Measurements from ENCODE around the gene LYPD6.
"Not testable (repeated sequence)": the region's sequence is repeated elsewhere in the genome, so short reads cannot be mapped to it uniquely, and the experiment has no call there.

LYPD6 gene

DNA sequence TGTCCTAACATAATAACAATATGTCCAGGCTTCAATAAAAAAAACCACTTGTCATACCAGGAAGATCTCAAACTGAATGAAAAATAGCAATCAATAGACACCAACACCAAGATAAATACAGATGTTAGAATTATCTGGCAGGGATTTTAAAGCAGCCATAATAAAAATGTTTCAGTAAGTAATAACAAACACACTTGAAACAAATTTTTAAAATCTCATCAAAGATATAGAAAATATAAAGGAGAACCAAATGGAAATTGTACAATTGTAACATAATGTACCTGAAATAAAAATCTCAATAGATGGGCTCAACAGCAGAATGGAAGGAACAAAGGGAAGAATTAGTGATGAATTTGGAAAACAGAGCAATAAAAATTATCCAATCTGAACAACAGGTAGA is 128.1 kb downstream of the LYPD6 start:
- no peak for FAIRE-seq

DNA sequence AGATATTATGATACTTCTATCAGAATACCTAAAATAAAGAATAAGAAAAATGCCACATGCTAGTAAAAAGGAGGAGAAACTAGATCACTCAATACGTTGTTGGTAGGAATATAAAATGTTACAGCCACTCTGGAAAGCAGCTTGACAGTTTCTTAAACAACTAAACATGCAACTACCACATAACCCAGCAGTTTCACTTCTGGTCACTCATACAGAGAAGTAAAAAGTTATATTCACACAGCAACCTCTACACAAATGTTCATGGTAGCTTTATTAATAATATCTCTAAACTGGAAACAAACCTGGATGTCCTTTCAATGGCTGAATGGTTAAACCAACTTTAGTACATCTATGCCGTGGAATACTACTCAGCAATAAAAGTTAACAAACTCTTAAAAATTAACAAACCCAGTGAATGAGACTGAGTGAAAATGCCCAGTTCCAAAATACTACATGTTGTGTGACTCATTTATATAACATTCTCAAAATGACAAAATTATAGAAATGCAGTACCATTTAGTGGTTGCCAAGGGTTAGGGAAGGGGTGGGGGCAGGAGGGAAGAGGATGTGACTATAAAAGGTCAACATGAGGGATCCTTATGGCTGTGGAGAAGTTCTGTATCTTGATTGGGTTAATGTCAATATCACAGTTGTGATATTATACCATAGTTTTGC is 133.1 kb downstream of the LYPD6 start:
- FAIRE-seq: no peak

DNA sequence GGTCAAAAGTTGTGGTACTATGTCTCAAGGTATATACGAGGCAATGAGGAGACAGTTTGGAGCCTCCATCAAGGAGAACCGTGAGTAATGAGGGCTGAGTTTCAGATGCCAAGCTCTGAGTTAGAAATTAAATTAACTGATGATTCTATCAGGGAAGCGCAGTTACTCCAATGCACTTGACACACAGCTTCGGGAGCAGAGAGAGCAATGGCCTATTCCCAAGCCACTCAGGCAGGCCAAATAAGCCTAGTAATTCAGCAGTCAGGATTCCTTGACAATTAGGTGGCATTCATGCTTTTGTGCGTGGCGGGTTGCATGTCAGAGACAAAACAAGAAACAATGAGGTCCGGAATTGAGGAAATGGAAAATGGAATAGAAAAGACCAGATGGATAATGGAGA is 134.0 kb downstream of the LYPD6 start:
- no peak for FAIRE-seq

DNA sequence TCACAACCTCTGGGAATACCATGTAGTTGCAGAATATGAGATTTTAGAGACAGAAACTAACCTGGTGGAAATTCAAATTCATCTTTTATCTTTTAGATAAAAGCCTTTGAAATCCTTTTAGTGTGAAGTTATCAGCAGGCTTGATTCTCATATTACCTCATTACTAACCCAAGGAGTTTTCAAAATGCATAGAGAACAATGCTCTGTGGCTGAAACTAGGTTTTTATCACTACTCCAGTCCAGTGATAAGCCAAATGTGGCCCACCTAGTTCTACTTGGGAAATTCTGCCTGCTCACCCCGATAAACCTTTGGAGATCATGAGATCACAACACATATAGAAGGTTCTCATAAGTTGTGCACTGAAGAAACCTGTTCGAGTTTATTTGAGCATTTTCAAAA is 135.5 kb downstream of the LYPD6 start:
- FAIRE-seq: no peak

DNA sequence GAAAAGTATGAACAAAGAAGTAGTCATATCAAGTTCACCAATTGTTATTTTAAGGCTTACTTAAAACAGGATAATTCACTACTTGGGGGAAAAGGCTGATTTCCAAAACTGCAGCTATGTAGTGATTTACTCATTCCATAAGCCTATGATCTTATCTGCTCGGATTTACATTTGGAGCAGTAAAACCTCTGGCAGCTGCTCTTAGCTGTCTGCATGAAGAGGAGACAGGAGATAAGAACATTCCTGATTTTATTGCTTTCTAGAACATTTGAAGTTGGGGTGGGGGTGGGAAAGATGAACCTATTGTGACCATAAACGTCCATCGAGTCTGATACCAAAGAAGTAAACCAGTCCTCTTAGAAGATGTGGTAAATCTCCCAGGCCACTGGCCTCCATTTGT is 136.2 kb downstream of the LYPD6 start:
- FAIRE-seq: no peak

DNA sequence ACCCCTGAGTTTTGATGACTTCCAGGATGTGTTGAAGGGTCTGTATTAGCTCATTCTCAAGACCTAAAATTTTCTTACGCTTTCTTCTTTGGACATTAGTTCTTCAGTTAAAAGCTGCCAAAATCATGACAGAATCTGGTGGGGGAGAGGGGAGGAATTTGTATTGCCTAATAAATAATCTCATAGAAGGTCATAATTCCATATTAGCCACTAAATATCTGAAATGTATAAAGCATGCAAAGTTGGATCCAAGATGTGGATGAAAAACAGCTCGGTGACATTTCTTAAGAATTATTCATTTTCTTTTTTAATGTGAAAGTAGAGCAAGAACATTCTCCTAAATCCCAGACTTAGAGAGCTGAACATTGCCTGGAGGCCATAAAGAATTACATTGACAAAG is 137.0 kb downstream of the LYPD6 start:
- no peak for FAIRE-seq

DNA sequence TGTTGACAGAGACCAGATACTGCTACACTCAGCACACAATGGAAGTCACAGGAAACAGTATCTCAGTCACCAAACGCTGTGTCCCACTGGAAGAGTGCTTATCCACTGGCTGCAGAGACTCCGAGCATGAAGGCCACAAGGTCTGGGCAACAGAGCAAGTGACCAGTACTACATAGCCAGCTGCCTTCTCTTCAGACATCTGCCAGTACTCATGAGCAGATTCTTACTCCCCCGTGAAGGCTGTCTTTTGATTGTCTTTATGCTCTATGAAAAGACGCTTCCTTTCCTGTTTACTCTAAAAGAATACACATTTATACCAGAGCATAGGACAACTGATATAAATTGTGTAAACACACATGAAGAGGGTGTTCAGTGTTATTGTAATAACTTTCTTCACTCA is 138.2 kb downstream of the LYPD6 start:
- no peak for FAIRE-seq

DNA sequence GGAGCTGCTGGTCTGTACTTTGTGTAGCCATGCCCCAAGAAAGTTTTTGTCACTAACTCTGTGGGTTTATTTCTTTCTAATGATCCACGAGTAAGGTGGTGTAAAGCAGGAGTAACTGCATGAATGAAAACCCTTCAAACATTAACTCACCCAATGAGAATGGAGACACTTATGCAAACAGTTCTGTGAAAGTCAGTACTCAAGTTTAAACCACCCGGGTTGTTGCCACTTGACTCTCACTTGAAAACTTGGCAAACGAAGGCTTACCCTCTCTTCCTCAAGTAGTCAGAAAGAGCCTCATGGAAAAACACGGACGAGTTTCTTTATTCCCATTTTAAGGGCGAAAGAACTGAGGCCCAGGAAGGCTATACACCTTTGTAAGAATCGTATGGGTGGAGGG is 139.7 kb downstream of the LYPD6 start:
- no peak for FAIRE-seq

DNA sequence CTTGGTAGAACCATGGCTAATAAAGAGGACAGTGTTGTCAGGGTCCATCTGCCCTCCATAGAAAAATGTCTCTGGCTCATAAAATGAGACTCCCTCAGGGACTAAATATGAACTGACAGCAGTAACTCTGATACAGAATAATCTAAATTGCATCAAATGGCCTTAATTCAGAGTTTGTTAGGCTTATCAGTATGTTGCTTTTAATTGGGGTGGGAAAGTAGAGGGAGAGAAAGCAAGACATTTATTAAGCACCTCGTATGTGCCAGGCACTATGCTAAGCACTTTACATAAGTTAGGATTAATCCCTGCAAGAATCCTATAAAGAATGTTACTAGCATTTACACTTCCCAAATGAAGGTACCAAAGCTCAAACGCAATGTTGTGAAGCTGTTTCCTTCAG is 142.0 kb downstream of the LYPD6 start:
- FAIRE-seq: no peak

DNA sequence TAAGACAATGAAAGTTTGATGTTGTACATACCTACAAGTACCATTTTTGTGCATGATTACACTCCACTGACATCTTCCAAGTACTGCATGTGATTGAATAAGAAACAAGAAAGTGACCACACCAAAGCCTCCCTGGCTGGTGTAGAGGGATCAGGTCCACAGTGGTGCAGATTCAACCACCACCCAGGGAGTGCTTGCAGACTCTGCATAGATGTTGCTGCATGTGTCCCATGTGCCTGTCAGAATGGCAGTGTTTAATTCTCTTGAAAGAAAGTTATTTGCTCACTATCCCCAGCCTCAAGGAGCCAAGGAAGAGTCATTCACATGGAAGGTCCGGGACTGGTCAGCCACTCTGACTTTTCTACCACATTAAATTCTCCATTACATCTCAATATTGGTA is 142.7 kb downstream of the LYPD6 start:
- FAIRE-seq: no peak

DNA sequence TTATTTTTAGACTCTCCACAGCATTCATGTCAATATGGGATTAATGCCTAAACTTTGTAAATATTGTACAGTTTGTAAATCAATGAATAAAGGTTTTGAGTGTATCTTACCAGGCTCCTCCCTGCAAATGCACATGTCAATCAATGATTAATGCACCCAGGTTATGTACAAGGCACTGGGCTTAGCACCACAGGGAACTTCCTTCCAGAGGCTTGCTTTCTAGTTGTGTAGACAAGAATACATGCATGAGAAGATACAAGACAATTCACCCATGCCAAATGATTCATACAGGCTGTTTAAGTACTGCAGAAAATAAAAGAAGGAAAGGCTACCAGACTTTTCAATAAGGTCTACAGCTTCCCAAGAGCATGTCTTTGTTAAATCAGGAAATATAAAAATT is 143.1 kb downstream of the LYPD6 start:
- FAIRE-seq: no peak

DNA sequence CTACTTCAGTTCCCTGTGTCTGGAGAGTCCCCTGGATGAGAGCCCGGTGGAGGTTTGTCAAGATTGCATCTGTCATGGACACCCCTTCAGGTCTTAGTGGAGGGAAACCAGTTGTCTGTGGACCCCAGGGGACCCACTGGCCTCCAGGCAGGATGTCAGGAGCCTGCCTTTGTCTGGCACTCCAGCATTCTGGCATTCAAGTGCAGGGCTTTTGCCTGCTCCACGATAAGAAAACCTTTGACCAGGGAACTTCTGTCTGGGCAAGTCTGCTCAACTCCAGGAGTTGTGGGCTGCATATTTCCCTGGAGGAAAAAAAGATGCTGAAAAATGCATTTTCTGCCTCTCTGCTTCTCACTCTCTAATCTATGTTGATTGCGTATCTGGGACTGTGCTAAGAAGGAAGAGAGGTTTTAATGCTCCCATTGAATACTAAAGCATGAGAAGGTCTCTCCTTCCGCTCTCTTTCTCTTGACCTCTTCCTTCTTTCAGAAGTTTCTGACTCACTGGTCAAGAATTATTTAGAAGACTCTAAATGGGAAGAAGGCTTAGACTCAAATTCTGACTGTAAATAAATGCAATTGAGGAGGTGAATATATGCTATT is 152.7 kb downstream of the LYPD6 start:
- no peak for FAIRE-seq

DNA sequence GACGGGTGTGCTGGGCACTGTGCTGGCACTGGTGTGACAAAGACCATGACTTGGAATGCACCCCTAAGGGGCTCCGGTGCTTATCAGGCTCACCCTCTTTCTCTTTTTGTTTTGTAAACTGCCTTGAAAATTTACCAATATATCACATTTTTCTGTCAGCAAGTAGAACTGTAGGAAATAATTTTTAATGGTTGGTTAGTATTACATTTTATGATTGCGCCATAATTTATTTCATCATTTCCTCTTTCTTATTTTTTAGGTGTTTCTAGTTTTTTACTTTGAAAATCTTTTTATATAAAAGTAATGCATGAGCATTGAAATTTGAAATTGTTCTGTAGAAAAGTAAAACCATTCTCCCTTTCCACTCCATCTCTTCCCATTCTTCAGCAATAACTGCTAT is 156.3 kb downstream of the LYPD6 start:
- no peak for FAIRE-seq

DNA sequence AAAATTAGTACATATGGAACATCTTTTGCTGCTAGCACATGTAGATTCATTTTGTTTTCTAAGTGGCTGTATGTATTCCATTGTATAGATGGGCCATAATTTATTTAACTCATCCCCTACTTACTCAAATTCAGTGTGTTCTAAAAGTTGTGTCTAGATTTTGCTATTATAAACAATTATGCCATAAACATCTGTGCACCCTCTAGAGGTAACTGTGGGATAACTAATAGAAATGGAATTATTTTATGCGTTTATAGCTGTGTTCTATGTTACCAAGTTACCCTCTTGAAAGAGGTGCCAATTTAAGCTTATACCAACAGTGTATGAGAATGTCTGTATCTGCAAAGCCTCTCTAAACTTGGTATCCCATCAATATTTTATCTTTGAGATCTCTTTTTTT is 156.8 kb downstream of the LYPD6 start:
- FAIRE-seq: no peak

DNA sequence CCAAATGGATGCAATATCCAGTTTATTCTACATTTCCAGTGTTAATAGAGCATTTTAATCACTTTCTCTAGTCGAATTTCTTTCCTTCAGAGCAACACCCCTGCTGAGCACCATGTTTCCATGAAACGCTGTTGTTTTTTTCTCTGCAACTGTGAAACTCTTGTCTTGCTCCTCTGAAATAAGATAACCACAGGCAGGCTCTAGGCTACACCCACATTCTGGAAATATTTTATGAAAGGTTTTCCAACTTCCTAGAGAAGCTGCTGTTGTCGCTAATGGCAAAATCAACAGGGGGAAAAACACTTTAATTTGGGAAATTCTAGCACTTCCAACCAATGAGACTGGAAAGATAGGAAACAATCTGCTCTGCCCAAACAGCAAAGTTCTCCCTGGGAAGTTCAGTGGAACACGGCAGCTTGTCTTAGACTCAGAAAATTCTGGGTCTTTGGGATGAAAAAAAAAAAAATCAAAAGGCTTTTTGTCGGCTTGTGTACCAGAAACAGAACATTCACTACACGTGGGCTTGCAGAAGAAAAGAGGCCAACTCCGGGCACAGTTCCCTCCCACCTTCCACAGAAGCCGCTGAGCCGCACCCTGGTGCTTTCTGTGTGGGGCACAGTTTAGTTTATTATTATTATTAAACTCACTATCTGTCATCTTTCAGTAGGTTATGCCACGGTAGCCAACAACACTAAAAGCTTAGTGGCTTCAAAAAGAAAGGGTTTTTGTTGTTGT is 158.5 kb downstream of the LYPD6 start:
- FAIRE-seq: no peak

DNA sequence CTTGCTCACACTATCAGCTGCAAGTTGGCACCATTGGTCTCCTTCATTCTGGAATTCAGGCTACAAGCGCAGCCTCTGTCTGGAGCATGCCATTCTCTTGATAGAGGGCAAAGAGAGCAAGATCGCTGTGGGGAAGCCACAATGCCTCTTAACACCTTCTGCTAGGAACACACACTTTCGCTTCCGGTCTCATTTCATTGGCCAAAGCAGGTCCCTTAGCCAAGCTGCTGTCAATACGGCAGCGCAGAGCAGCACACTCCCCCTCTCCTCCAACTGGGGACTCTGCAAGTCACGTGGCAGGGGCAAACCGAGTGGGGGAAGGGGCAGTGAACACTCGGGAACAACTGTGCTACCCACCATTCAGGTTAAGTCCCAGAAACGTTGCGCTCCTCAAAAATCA is 159.1 kb downstream of the LYPD6 start:
- no peak for FAIRE-seq

DNA sequence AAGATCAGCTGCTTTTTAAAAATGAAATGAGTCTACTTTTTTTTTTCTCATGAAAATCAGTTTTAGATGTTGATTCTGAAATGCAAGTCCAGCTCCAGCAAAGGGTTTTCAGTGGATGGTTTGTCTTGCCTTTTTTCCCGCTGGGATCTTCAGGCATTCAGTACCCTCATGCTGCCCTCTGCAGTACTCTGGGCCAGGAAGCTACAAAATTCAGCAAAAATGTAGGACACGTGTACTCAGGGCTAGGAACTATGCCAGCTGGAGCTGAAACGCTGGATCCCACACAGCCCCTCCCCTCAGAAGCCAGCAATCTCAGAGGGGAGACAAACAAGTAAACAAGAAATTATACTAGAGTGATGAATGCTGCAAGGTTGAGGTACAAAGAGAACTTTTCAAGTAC is 159.9 kb downstream of the LYPD6 start:
- FAIRE-seq: no peak

DNA sequence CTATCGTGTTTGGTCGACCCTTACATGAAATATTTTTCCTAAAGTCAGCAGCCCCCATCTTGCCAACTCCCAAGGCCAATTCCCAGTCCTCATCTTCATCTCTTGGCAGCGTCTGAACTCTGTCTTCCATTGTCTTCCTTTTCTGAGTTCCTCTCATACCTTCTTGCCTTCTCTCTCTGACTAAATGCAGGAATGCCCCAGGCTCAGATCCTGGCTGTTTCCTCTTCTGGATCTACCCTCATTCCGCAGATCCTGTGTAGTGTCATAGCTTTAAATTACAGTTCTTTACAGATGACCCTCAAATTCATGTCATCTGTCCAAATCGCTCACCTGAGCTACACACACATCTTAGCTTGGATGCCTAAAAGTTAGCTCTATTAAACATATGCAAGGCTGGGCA is 162.5 kb downstream of the LYPD6 start:
- no peak for FAIRE-seq

DNA sequence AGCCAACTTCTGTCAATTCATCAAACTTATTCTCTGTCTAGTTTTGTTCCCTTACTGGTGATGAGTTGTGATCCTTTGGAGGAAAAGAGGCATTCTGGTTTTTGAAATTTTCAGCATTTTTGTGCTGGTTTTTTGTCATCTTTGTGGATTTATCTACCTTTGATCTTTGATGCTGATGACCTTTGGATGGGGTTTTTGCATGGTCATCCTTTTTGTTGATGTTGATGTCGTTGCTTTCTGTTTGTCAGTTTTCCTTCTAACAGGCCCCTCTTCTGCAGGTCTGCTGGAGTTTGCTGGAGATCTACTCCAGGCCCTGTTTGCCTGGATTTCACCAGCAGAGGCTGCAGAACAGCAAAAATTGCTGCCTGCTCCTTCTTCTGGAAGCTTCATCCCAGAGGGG is 168.8 kb downstream of the LYPD6 start:
- FAIRE-seq: not testable (repeated sequence)

DNA sequence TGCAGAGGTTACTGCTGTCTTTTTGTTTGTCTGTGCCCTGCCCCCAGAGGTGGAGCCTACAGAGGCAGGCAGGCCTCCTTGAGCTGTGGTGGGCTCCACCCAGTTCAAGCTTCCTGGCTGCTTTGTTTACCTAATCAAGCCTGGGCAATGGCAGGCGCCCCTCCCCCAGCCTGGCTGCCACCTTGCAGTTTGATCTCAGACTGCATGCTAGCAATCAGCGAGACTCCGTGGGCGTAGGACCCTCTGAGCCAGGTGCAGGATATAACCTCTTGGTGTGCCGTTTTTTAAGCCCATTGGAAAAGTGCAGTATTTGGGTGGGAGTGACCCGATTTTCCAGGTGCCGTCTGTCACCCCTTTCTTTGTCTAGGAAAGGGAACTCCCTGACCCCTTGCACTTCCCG is 176.4 kb downstream of the LYPD6 start:
- FAIRE-seq: not testable (repeated sequence)

DNA sequence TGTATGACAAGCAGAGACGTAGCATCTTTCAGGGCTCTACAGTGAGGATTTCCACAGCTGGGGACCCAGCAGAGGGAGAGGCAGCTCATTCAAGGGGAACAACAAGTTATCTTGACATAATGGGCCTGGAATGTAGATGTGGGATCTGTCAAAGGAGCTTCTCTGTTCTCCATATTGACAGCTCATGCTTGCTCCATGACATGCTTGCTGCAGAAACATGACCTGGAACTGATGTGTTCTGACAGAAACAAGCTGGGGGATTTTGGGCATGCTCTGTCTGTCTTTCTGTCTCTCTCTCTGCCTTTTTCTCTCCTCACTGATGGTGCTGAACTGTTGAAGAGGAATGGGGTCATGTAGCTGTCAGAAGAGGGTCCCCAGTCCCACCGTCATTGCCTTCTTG is 177.6 kb downstream of the LYPD6 start:
- FAIRE-seq: no peak

DNA sequence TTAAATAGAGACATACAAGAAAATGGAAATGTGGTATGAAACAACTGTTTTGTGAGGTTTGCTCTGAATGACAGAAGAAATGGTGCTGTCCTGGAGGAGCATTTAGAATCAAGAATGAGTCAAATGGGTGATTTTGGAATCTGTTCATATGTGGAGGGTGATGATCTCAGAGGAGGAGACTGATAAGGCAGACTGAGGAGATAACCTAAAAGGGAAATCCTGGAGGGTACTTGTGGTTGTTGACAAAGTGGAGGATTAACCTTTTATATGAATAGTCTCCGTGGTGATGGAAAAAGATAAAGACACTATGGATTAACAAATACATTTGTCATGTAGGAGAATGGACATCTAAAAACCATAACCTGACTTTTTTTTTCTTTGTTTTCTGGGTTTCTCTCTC is 183.1 kb downstream of the LYPD6 start:
- no peak for FAIRE-seq

Measured in TTC549 (cell line).